ENCODE data around the gene EGFLAM. TPM values are rescaled to one million over a fixed set of nuclear protein-coding genes. Genes with fewer than 3 reads are reported as not detected.

EGFLAM gene
- total and polyA plus RNA-seq, 2 donors (not counting 3 experiments of a cell fraction or from before 2014, with no cell fraction given), result 1.2 to 2.7 TPM

GRCh38 chr5:38208782-38209378 lies 49.5 kb upstream of the EGFLAM start:
- POLR2A ChIA-PET, result no interaction called here
- H4K20me1 ChIP-seq (replicated peaks; ENCODE audit: control insufficient read depth, extremely low read depth, insufficient read depth, low read length), result no peaks in the 10 kb centered on the region
- FAIRE-seq, result peak; percentile 26
- intact Hi-C loops (cut with micrococcal nuclease) (loop anchor here (2.0 to 10.0 kb wide), 3 partner anchors 174 to 1076 kb away; no protein-coding TSS in a partner anchor), dilution Hi-C loops (cut with MboI; ENCODE audit: extremely low pct_ligation_motif_present, low sequenced_read_pairs) (no loop called here)
- H3K9ac ChIP-seq (replicated peaks; ENCODE audit: extremely low read depth, insufficient read depth, low read length), result no peak overlapping the region
- peak; percentile 22 for DNase-seq (ENCODE audit: low read depth, low spot score)
- no peaks in the 10 kb centered on the region for H3K9me3 ChIP-seq (replicated peaks; ENCODE audit: control insufficient read depth, insufficient read depth, low read length)
- CTCF ChIA-PET, result interaction anchor here (1.0 to 2.1 kb wide), 7 partner anchors 9 to 713 kb away, joined by 3 to 16 read pairs (median 4); no protein-coding TSS in a partner anchor
- no peak overlapping the region for H3K4me3 ChIP-seq (replicated peaks in 1 of 3; ENCODE audit: insufficient read depth in 1 of 3, low read depth in 1 of 3, low read length in 3 of 3)
- no peaks in the 10 kb centered on the region for H3K27me3 ChIP-seq (ENCODE audit: control insufficient read depth in 2 of 2, insufficient read depth in 2 of 2, low read length in 2 of 2)
- no peaks in the 10 kb centered on the region for H3K79me2 ChIP-seq (ENCODE audit: control insufficient read depth, insufficient read depth, low read length)
- no peak for TF ChIP-seq FOS (IDR thresholded peaks at IDR 0.05; ENCODE audit: borderline replicate concordance, insufficient read depth, low read length)
- TF ChIP-seq MYC (IDR thresholded peaks at IDR 0.05; ENCODE audit: low read depth, low read length), result no peak
- TF ChIP-seq POLR2A (IDR thresholded peaks at IDR 0.05; ENCODE audit: low read depth, low read length), result no peak
- TF ChIP-seq, protein P1, sequence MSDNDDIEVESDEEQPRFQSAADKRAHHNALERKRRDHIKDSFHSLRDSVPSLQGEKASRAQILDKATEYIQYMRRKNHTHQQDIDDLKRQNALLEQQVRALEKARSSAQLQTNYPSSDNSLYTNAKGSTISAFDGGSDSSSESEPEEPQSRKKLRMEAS (IDR thresholded peaks at IDR 0.05; ENCODE audit: insufficient read depth, insufficient read length), result no peak
- TF ChIP-seq POLR2AphosphoS5 (IDR thresholded peaks at IDR 0.05; ENCODE audit: insufficient read depth, low read depth, low read length), result no peak
- peak; percentile 21 to 33 for TF ChIP-seq CTCF (IDR thresholded peaks at IDR 0.05; ENCODE audit: extremely low read depth in 1 of 2, insufficient read depth in 1 of 2, low read depth in 1 of 2, low read length in 2 of 2)
- TF ChIP-seq EZH2 (IDR thresholded peaks at IDR 0.05; ENCODE audit: borderline replicate concordance, low read depth, low read length, severe bottlenecking), result no peak
- TF ChIP-seq JUN (IDR thresholded peaks at IDR 0.05; ENCODE audit: borderline replicate concordance, insufficient read depth, insufficient read length, low read depth), result no peak
- no peak overlapping the region for H2AFZ ChIP-seq (ENCODE audit: low read depth, low read length)
- no peak overlapping the region for H3K27ac ChIP-seq (ENCODE audit: insufficient read depth, low read depth, low read length)
- no TSS peak for BruUV-seq (replicated peaks)
- H3K9me1 ChIP-seq (replicated peaks; ENCODE audit: control insufficient read depth, extremely low read depth, insufficient read depth, low read length), result no peaks in the 10 kb centered on the region
- no peaks in the 10 kb centered on the region for H3K36me3 ChIP-seq (ENCODE audit: control insufficient read depth in 2 of 2, extremely low read depth in 1 of 2, insufficient read depth in 2 of 2, low read length in 2 of 2)
- H3K4me2 ChIP-seq (ENCODE audit: insufficient read depth, low read length), result no peak overlapping the region
- H3K4me1 ChIP-seq (ENCODE audit: control insufficient read depth, extremely low read depth, insufficient read depth, low read length), result no peaks in the 10 kb centered on the region
